B cell (primary cell): Measurements from ENCODE around the gene NPS. TPM values are rescaled to one million over a fixed set of nuclear protein-coding genes. Genes with fewer than 3 reads are reported as not detected.

Experiments
- ATAC-seq: fragments of 200-7000 bp; cut with Tn5 transposase; one replicate; pipeline ENCODE4 v1.10.0; 2021; ENCODE audit warnings: low read depth, mild to moderate bottlenecking, moderate number of reproducible peaks, moderate library complexity
- CTCF ChIA-PET: fragments of 350-600 bp; sonication (Branson Sonifier 250); formaldehyde crosslinking; loops from one replicate; lab custom pipeline; 2021; ENCODE audit warnings: antibody characterized with exemption, inconsistent platforms; lab: Charles Lee
- POLR2A ChIA-PET: fragments of 350-600 bp; sonication (Branson Sonifier 250); formaldehyde crosslinking; loops from one replicate; lab custom pipeline; 2021; ENCODE audit warnings: antibody characterized with exemption; lab: Charles Lee
- DNase-seq: peaks from one replicate; pipeline ENCODE4 v3.0.0; 2013
- H2AFZ ChIP-seq: 2 replicates; pipeline ENCODE4 v1.6.1; 2012; ENCODE audit warnings: mild to moderate bottlenecking, low read depth, low read length; ENCODE audit not compliant: insufficient read depth, poor library complexity, severe bottlenecking
- H3K27ac ChIP-seq, 2 donors: 1 replicate in 1 of 2; 2 replicates in 1 of 2; pipeline ENCODE4 v1.5.1; 2012 to 2013; ENCODE audit warnings: low read length in 2 of 2, mild to moderate bottlenecking in 2 of 2, moderate library complexity in 1 of 2
- H3K27me3 ChIP-seq, 4 experiments: fragments of 200-600 bp in 1 of 4; sonication (generic) in 1 of 4; replicated peaks in 1 of 4; 1 replicate in 2 of 4; 2 replicates in 2 of 4; pipeline versions ENCODE4 v1.6.1 to v1.7.0; 2013 to 2016; ENCODE audit warnings: low read length in 3 of 4, mild to moderate bottlenecking in 2 of 4, mixed read lengths in 1 of 4, moderate library complexity in 1 of 4; ENCODE audit not compliant: insufficient read depth in 4 of 4, control insufficient read depth in 3 of 4; ENCODE audit errors: control extremely low read depth in 1 of 4
- H3K36me3 ChIP-seq, 2 experiments: replicated peaks in 1 of 2; 1 replicate in 1 of 2; 2 replicates in 1 of 2; pipeline versions ENCODE4 v1.6.1 to v1.7.1; 2013; ENCODE audit warnings: low read length in 1 of 2; ENCODE audit not compliant: insufficient read depth in 2 of 2, control insufficient read depth in 1 of 2; ENCODE audit errors: control extremely low read depth in 1 of 2, extremely low read depth in 1 of 2
- H3K4me1 ChIP-seq, 2 donors: fragments of 200-600 bp in 1 of 2; sonication (generic) in 1 of 2; 1 replicate in 1 of 2; 2 replicates in 1 of 2; pipeline versions ENCODE4 v1.5.1 to v1.6.1; 2013 to 2017; ENCODE audit warnings: low read length in 2 of 2; ENCODE audit not compliant: control insufficient read depth in 2 of 2, insufficient read depth in 2 of 2
- H3K4me2 ChIP-seq: replicated peaks from 2 replicates; pipeline ENCODE3; 2012; ENCODE audit warnings: mild to moderate bottlenecking, low read depth, low read length; ENCODE audit not compliant: poor library complexity, severe bottlenecking
- H3K4me3 ChIP-seq, 5 experiments: fragments of 200-600 bp in 1 of 5; sonication (generic) in 1 of 5; 1 replicate in 3 of 5; 2 replicates in 2 of 5; pipeline versions ENCODE4 v1.5.1 to v1.7.0; 2011 to 2016; ENCODE audit warnings: low read length in 4 of 5, mild to moderate bottlenecking in 4 of 5, low read depth in 2 of 5, control low read depth in 1 of 5, moderate library complexity in 1 of 5; ENCODE audit not compliant: insufficient read depth in 1 of 5; ENCODE audit errors: control extremely low read depth in 1 of 5, extremely low read depth in 1 of 5
- H3K79me2 ChIP-seq: fragments of 200-600 bp; sonication (generic); one replicate; pipeline ENCODE4 v1.6.0; 2016; ENCODE audit warnings: low read length; ENCODE audit not compliant: control insufficient read depth, insufficient read depth
- H3K9ac ChIP-seq: fragments of 200-600 bp; sonication (generic); 2 replicates; pipeline ENCODE4 v1.6.1; 2017; ENCODE audit warnings: mild to moderate bottlenecking, low read length, moderate library complexity
- H3K9me3 ChIP-seq, 3 donors: one replicate each; pipeline versions ENCODE4 v1.6.1 to v1.7.1; 2013; ENCODE audit warnings: low read length in 2 of 3; ENCODE audit not compliant: control insufficient read depth in 2 of 3, insufficient read depth in 1 of 3; ENCODE audit errors: control extremely low read depth in 1 of 3
- H4K20me1 ChIP-seq: 2 replicates; pipeline ENCODE4 v1.6.0; 2012; ENCODE audit warnings: mild to moderate bottlenecking, low read length; ENCODE audit not compliant: insufficient read depth, control insufficient read depth, poor library complexity, severe bottlenecking
- H3K27ac Mint-ChIP-seq: one replicate; pipeline ENCODE4 v1.8.0; 2021; ENCODE audit warnings: mixed read lengths
- H3K27me3 Mint-ChIP-seq: one replicate; pipeline ENCODE4 v1.8.0; 2021; ENCODE audit warnings: mixed read lengths
- H3K4me1 Mint-ChIP-seq: one replicate; pipeline ENCODE4 v1.8.0; 2021; ENCODE audit warnings: mixed read lengths
- H3K4me3 Mint-ChIP-seq: one replicate; pipeline ENCODE4 v1.8.0; 2021; ENCODE audit warnings: mixed read lengths
- H3K9me3 Mint-ChIP-seq: one replicate; pipeline ENCODE4 v1.8.0; 2022; ENCODE audit warnings: mixed read lengths; ENCODE audit not compliant: insufficient read depth
- CTCF ChIP-seq: fragments of 200-600 bp; IDR thresholded peaks from one replicate; pipeline ENCODE4 v1.8.0; 2022; ENCODE audit warnings: antibody characterized with exemption, mild to moderate bottlenecking
- EZH2 ChIP-seq: IDR thresholded peaks from 2 replicates; pipeline ENCODE4 v1.6.1; 2012; ENCODE audit warnings: borderline replicate concordance, low read depth, mild to moderate bottlenecking, moderate library complexity, low read length; ENCODE audit not compliant: insufficient read depth, poor library complexity, severe bottlenecking
- WGBS: methylation state at CpG from one replicate; pipeline ENCODE4 v1.1.5; 2013; ENCODE audit warnings: missing lambda C conversion rate; ENCODE audit not compliant: insufficient coverage; 5-methylcytosine and 5-hydroxymethylcytosine counted together
- intact Hi-C: fragments of 100-400 bp; cut with micrococcal nuclease; formaldehyde crosslinking; loops from one replicate; pipeline ENCODE4 v1.10.0; 2022
- polyA minus RNA-seq: library from RNA; depleted of rRNA, polyadenylated mRNA; stranded (reverse); fragments of >200 nt; gene quantifications from 2 replicates; pipeline ENCODE4 v1.2.3, GENCODE V29; 2012
- polyA plus RNA-seq: library from polyadenylated mRNA; depleted of rRNA; stranded (reverse); fragments of >200 nt; gene quantifications from 2 replicates; pipeline ENCODE4 v1.2.3, GENCODE V29; 2012
- total RNA-seq, 2 donors: library from RNA; stranded (reverse); fragments of 120-200 nt in 1 of 2; gene quantifications; 1 replicate in 1 of 2; 2 replicates in 1 of 2; pipeline versions ENCODE4 v1.2.3 to v1.2.4, GENCODE V29; 2013 to 2022

Gene NPS
- total RNA-seq (not detected in 2 replicates), polyA plus RNA-seq (not detected in 2 replicates), polyA minus RNA-seq (not detected in 2 replicates)
- total RNA-seq (2013): not detected

- ChIA-PET CTCF (no interaction called here), POLR2A (no interaction called here)
- Histone ChIP-seq H2AFZ (no peak within 1 kb of the TSS), H3K27ac (no peak within 1 kb of the TSS), H3K4me1 (no peaks in the 10 kb centered on the region), H3K36me3 (no peaks in the 10 kb centered on the region), H3K9ac (no peak within 1 kb of the TSS), H3K79me2 (no peaks in the 10 kb centered on the region), H3K27me3 (no peaks in the 10 kb centered on the region), H4K20me1 (no peaks in the 10 kb centered on the region), H3K9me3 (peaks cover 0 to 6% (median 1%) of the 10 kb centered on the region in 3 donors), H3K4me3 (no peak within 1 kb of the TSS), H3K4me2 (no peak within 1 kb of the TSS)
- H3K9me3 Mint-ChIP-seq: peaks cover 6% of the 10 kb centered on the region
- 67% methylated on average over 1 of the region's 4 CpGs for WGBS
- H3K27me3 Mint-ChIP-seq: no peaks in the 10 kb centered on the region
- H3K27ac Mint-ChIP-seq: no peak within 1 kb of the TSS
- ATAC-seq: no peak
- DNase-seq: no peak
- H3K4me1 Mint-ChIP-seq: no peaks in the 10 kb centered on the region
- no peak for TF ChIP-seq EZH2
- TF ChIP-seq CTCF: no peak
- no peak within 1 kb of the TSS for H3K4me3 Mint-ChIP-seq
- intact Hi-C loops: no loop called here
These were observed at the start of gene NPS for GRCh38 chr10:127549009-127549408. NPS (plus strand) TSS chr10:127549309; CDS start chr10:127549369, 60 bp downstream.

- no peak for DNase-seq
- no peak overlapping the region for H3K9ac ChIP-seq
- intact Hi-C loops: no loop called here
- Mint-ChIP-seq H3K27ac (no peak overlapping the region), H3K27me3 (no peaks in the 10 kb centered on the region), H3K4me3 (no peak overlapping the region), H3K4me1 (no peaks in the 10 kb centered on the region), H3K9me3 (no peaks in the 10 kb centered on the region)
- no peaks in the 10 kb centered on the region for H3K79me2 ChIP-seq
- ChIA-PET POLR2A (no interaction called here), CTCF (no interaction called here)
- WGBS: 74% methylated on average over 6 of the region's 8 CpGs
- H3K4me1 ChIP-seq: no peaks in the 10 kb centered on the region
- TF ChIP-seq CTCF (no peak), EZH2 (no peak)
- H4K20me1 ChIP-seq: no peaks in the 10 kb centered on the region
- H3K27ac ChIP-seq: no peak overlapping the region
- no peak overlapping the region for H3K4me2 ChIP-seq
- no peak overlapping the region for H2AFZ ChIP-seq
- no peak for ATAC-seq
- H3K36me3 ChIP-seq: no peaks in the 10 kb centered on the region
- H3K4me3 ChIP-seq: no peak overlapping the region
- peaks cover 0 to 21% (median 0%) of the 10 kb centered on the region in 3 donors for H3K9me3 ChIP-seq
- H3K27me3 ChIP-seq: no peaks in the 10 kb centered on the region
These were observed 49.0 kb upstream of the NPS start for GRCh38 chr10:127500127-127500526.
